HG02571 (cell line): Measurements from ENCODE around the gene NFKBIZ.
"Not testable (repeated sequence)": the region's sequence is repeated elsewhere in the genome, so short reads cannot be mapped to it uniquely, and the experiment has no call there.

Source experiments
- ATAC-seq: cut with Tn5 transposase; IDR thresholded peaks from one replicate; pipeline ENCODE4 v1.9.1; 2021; ENCODE audit warnings: mild to moderate bottlenecking, moderate library complexity; ENCODE audit not compliant: unreplicated experiment

NFKBIZ gene

DNA sequence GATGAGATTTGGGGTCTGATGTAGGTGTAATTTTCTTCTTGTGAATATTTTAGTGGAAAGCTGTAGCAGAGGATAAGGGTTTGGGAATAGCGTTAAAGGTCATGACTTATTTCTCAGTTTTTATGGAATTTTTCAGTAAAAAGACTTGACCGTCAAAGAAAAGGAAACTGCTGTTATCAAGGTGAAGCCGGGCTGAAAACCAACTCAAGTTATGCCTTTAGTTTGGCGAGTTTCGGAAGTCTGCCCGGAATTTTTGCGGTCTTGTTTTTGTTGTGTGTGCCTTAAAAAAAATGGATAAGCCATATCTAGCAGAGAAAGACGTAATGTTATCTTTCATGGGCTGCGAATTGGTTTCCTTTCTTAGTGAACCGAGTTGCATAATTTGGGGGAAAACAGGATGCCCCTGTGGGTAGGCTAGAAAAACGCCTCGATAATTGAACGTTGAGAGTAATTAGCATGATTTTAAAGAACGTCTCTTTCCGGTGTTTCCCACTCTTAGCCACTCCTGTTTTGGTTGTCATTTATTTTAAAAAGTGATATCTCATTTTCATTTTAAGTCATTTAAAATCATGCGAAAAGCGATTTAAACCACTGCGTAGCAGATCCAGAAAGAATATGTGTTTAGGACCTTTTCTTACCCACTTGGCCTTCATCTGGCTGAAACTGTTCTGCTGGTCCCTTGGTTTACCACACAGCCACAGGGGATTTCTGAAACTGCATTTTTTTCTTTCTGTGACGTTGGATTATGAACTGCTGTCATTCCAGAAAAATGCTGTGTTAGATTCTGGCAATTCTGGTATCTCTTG, 1.1 kb downstream of the NFKBIZ start:
- peak; percentile 20 for ATAC-seq

DNA sequence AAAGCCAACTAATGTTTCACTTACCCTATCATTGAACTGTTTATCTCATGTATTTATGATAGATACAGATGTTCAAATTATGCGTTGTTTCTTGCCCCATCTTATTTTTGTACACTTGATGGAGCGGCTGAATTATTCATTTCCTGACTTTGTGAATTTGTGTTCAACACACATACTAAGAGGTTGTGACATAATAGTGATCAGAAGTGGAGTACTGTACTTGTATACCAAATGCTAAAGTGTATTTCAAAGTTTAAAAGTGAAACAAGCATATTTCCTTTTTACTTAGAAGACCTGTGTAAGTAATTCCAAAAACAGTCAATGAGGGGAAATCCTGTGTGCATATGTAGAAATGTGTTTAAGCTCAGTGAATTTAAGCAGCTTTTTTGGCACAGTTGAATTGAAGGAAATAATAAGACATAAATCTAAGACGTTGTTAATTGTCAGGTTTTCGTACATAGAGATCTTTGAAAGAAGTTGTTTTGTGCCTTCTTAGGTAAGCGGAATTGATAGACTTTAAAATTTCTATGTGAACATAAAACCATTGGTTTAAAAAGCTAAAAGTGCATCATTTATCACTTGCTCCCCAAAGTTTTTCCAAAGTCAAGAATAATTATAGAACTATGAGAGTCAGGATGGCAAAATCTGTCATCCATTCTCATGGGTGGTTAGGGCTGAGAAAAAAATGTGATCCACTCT, 1.9 kb downstream of the NFKBIZ start:
- ATAC-seq, result no peak

DNA sequence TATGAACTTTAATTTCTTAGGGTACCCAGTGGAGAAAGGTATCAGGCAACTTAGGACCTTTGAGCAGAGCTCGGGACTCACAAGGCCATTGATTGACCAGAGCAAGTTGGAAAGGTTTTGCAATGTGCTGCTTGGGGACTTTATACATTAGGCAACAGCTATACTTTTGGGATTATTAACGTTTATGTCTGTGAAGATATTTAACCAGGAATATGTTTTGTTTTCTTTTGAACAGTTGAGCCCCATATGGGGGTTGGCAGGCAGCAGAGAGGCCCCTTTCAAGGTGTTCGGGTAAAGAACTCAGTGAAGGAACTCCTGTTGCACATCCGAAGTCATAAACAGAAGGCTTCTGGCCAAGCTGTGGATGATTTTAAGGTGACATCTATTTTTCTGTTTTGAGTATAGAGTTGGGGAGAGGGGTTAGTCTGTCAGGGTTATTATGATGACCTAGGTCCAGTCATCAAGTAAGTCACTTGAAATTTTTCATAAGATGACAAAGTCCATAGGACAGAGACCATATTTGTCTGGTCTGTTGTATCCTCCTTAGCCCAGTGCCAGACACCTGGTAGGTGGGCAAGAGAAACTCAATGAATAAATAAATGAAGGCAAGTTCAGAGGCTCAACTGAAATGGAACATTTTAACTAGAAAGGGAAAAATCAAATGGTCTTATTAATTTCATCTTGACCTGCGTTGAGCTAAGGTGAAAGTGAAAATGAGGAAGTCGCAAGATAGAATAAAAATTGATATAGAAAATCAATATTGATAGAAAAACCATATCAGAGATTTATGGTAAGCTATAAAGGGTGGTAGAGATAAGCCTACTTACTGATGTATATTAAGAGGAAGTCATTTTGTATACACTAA, 2.8 kb downstream of the NFKBIZ start:
- no peak for ATAC-seq

DNA sequence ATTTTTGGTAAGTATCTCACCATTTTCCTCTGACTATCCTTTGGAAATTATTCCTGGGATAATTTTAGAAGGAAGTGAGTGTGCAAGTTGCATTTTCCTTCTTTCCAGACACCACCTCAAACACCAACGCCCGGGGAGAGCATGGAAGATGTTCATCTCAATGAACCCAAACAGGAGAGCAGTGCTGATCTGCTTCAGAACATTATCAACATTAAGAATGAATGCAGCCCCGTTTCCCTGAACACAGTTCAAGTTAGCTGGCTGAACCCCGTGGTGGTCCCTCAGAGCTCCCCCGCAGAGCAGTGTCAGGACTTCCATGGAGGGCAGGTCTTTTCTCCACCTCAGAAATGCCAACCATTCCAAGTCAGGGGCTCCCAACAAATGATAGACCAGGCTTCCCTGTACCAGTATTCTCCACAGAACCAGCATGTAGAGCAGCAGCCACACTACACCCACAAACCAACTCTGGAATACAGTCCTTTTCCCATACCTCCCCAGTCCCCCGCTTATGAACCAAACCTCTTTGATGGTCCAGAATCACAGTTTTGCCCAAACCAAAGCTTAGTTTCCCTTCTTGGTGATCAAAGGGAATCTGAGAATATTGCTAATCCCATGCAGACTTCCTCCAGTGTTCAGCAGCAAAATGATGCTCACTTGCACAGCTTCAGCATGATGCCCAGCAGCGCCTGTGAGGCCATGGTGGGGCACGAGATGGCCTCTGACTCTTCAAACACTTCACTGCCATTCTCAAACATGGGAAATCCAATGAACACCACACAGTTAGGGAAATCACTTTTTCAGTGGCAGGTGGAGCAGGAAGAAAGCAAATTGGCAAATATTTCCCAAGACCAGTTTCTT, 3.9 kb downstream of the NFKBIZ start:
- no peak for ATAC-seq

- no peak for ATAC-seq
These were observed 4.7 kb downstream of the NFKBIZ start for GRCh38 chr3:101853982-101854381.

DNA sequence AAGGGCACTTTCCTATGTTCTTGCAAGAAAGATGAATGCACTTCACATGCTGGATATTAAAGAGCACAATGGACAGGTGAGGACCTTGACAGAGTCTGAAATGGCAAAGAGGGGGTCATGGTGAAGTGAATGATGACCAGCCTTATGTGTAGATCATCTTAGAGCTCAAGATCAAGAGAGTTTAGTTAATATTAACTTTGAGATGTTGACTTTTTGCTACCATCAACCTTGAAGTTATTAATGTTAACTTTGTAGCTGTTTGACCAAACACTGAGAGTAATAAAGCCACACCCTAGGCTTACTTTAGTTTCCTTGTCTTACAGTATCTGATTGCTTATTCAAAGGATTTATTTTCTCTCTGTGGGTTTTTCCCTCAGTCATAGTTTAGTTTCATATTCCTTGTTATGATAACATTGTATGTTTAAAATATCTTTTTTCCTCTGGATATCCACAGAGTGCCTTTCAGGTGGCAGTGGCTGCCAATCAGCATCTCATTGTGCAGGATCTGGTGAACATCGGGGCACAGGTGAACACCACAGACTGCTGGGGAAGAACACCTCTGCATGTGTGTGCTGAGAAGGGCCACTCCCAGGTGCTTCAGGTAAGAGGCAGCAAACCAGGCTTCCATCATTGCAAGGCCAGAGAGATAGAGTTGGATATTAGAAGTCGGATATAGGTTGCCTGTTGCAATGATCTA, 5.4 kb downstream of the NFKBIZ start:
- ATAC-seq, result no peak

DNA sequence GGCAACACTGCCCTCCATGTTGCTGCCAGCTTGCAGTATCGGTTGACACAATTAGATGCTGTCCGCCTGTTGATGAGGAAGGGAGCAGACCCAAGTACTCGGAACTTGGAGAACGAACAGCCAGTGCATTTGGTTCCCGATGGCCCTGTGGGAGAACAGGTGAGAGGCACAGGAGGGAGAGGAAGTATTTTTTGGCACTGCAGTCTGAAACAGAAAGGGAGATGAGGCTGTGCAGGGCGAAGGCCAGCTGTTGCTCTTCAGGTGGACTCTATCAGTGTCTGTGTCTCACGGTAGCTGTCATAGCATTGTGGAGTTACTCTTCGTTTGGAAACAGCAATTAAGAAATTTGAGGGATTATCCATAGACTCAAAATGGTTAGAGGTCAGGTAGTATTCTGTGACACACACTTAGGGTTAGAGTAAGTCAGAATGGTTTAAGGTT, 8.0 kb downstream of the NFKBIZ start:
- ATAC-seq, result no peak

DNA sequence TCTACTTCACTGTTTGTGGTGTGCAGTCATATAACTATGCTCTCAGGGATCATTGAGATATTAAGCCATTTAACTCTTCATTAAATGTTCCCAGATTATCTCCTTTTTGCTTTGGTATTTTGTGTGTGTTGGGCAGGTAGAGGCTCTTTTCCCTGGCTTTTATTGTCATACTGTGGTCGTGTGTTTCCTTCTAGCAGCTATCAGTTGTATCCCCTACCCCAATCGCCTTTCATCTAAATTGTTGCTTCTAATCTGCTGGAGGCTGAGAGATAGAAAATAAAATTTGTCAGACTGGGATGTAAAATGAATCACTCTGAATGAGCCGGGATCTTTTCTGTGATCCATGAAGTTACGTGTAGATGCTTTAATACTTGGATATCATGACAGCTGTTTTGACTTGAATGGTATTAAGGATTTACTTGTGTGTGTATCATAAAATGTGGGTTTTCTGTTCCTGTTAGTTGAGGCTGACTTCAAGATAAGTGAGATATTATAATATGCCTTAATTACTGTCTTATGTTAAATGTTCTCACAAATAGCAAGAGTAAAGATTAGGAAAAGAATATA, 9.2 kb downstream of the NFKBIZ start:
- ATAC-seq, result no peak

DNA sequence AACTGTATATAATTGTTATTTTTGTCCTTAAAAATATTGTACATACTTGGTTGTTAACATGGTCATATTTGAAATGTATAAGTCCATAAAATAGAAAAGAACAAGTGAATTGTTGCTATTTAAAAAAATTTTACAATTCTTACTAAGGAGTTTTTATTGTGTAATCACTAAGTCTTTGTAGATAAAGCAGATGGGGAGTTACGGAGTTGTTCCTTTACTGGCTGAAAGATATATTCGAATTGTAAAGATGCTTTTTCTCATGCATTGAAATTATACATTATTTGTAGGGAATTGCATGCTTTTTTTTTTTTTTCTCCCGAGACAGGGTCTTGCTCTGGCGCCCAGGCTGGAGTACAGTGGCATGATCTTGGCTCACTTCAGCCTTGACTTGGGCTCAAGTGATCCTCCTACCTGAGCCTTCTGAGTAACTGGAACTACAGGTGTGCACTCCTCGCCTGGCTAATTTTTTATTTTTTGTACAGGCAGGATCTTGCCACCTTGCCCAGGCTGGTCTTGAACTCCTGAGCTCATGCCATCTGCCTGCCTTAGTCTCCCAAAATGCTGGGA, 10.7 kb downstream of the NFKBIZ start:
- no peak for ATAC-seq

GRCh38 chr3:101861212-101861788, 12.0 kb downstream of the NFKBIZ start:
- peak; percentile 46 for ATAC-seq

GRCh38 chr3:101861789-101862415, 12.6 kb downstream of the NFKBIZ start:
- ATAC-seq, result no peak

GRCh38 chr3:101862416-101863165, 13.3 kb downstream of the NFKBIZ start:
- ATAC-seq, result no peak

GRCh38 chr3:101864926-101865325, 15.6 kb downstream of the NFKBIZ start:
- ATAC-seq, result not testable (repeated sequence)

DNA sequence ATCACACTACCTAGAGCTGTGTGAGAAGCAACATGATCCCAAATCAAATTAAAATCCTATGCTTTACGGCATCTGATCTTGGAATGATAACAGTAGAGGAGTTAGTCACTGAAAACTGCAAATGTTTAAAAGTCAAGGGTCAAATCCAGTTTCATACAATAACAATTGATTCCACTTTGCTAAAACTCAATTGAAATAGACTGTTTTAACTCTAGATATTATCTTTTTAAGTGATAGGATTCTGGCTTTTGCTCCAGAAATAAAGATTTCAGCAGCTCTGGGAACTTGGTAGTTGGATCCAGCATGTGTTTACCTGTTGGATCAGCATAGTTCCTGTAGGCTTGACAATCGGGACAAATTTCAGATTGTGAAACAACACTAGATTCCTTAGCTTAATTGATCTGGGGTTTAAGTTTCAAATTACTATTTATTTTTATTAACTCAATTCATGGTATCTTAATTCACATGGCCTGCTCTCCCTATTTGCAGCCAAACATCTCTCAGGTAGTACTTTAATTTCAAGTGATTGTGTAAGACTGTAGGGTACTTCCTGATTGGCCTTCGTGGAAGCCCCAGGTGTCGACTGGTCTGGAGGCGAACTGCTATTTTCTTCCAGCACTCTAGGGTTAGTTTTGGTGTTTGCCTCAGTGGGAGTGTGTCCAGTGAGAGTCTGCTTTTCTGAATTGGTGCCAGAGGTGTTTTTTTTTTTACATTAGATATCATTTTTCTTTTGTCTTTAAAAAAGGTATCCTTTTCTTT, 16.6 kb downstream of the NFKBIZ start:
- ATAC-seq, result no peak

DNA sequence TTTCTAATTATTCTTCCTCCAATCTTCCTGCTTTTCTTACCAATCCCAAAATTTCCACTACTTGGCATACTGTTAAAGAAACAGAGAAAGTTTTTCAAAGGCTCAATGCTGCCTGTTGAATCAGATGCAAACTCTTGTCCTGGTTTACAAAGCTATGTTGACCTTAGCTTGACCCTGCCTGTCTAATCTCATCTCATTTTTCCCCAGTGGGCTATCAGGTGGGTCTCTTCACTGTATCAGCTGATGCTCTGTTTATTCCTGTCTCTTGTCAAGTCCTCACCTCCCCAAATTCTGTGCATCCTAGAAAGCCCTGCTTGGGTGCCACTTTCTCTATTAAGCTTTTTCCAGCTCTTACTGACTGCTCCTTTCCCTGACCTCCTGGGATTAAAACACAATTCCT, 18.2 kb downstream of the NFKBIZ start:
- no peak for ATAC-seq

DNA sequence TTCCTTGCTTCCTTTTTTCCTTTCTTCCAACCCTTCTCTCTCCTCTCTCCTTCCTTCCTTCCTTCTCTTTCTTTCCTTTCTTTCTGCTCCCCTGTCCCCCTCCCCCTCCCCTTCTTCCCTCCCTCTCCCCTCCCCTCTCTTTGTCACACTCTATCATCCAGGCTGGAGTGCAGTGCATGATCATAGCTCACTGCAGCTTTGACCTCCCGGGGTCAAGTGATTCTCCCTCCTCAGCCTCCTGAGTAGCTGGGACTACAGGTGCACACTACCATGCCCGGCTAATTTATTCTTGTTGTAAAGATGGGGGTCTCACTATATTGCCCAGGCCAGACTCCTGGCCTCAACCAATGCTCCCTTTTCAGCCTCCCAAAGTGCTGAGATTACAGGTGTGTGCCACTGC, 18.7 kb downstream of the NFKBIZ start:
- ATAC-seq, result no peak
